ENCODE results near the gene CDKN2D. TPM values are rescaled to one million over a fixed set of nuclear protein-coding genes. Genes with fewer than 3 reads are reported as not detected.
"Not testable (repeated sequence)": the region's sequence is repeated elsewhere in the genome, so short reads cannot be mapped to it uniquely, and the experiment has no call there.

The CDKN2D gene
- total RNA-seq, 1 experiment from 2014 or later = 15.6 TPM

- no peak for DNase-seq (ENCODE audit: low spot score)
- in situ Hi-C loops (cut with HindIII; ENCODE audit: low sequenced_read_pairs) = no loop called here
Measured at GRCh38 chr19:10554760-10555609, 13.8 kb downstream of the CDKN2D start.

GRCh38 chr19:10553943-10554381, 14.8 kb downstream of the CDKN2D start:
- DNase-seq (ENCODE audit: low spot score) = no peak
- in situ Hi-C loops (cut with HindIII; ENCODE audit: low sequenced_read_pairs) = no loop called here

DNA sequence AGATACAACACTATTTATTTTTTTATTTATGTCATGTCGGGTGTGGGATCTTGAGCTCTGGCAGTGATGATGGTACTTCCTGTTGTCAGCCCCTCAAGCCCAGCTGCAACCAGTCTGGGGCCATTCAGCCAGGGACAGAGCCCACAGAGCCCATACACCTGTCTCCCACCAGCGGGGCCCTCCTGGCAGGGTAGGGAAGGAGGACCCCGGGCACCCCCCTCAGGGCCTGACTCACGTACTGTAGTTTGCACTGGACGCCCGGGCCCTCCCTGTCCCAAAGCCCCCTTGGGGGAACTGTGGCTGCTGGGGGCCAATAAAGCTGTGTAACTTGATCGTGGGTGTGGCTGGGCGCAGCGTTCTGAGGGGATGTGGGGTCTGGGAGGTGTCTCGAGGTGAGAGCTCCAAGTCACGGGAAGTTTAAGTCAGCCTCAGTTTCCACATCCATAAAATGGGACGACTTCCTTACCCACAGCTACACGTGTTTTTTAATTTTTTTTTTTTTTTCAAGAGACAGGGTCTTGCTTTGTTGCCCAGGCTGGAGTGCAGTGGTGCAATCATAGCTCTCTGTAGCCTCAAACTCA, 15.6 kb downstream of the CDKN2D start:
- DNase-seq (ENCODE audit: low spot score) = no peak
- in situ Hi-C loops (cut with HindIII; ENCODE audit: low sequenced_read_pairs) = no loop called here

DNA sequence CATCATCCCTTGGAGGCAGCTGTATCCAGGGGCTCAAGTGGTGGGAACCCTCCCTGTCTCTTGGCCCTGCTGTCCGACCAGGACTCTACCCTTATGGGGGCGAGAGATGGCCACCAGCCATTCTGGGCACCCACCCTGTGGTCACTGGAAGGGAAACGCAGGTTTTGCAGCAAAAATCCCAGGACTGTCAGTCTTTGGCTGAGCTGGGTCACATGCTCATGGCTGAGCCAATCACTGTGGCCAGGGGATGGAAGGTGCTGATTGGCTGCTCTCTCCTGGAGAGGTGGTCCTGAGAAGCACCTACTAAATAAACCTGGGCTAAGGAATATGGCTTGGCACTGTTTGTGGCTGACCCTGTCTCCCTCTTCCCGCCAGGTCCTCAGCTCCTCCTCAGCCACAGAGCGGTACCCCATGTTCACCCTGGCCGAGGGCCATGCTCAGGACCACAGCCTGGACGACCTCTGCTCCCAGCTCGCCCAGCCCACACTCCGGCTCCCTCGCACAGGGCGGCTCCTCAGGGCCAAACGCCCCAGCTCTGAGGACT, 16.2 kb downstream of the CDKN2D start:
- no peak for DNase-seq (ENCODE audit: low spot score)
- in situ Hi-C loops (cut with HindIII; ENCODE audit: low sequenced_read_pairs) = no loop called here

GRCh38 chr19:10551698-10552301, 17.0 kb downstream of the CDKN2D start:
- in situ Hi-C loops (cut with HindIII; ENCODE audit: low sequenced_read_pairs) = no loop called here

GRCh38 chr19:10551006-10551405, 17.8 kb downstream of the CDKN2D start:
- in situ Hi-C loops (cut with HindIII; ENCODE audit: low sequenced_read_pairs); DNase-seq (ENCODE audit: low spot score): not testable (repeated sequence)

More at GRCh38 chr19:10551698-10552301, 17.0 kb downstream of the CDKN2D start:
- DNase-seq (ENCODE audit: low spot score) = no peak

GRCh38 chr19:10550336-10550735, 18.4 kb downstream of the CDKN2D start:
- DNase-seq (ENCODE audit: low spot score) = no peak
- in situ Hi-C loops (cut with HindIII; ENCODE audit: low sequenced_read_pairs) = no loop called here

DNA sequence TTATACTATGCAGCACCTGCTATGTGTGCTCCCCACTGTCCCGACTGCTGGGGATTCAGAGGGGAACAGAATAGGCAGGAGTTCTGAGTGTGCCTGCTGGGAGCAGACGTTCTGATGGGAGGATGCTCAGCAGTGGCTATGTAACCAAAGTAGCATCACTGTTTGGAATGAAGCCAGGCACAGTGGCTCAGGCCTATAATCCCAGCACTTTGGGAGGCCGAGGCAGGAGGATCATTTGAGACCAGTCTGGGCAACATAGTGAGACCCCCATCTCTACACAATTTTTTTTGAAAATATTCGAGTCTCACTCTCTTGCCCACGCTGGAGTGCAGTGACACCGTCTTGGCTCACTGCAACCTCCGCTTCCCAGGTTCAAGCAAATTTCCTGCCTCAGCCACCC, 19.0 kb downstream of the CDKN2D start:
- no peak for DNase-seq (ENCODE audit: low spot score)
- in situ Hi-C loops (cut with HindIII; ENCODE audit: low sequenced_read_pairs) = no loop called here

- in situ Hi-C loops (cut with HindIII; ENCODE audit: low sequenced_read_pairs) = no loop called here
- no peak for DNase-seq (ENCODE audit: low spot score)
Measured at GRCh38 chr19:10548746-10549276, 20.0 kb downstream of the CDKN2D start.

- in situ Hi-C loops (cut with HindIII; ENCODE audit: low sequenced_read_pairs) = no loop called here
- no peak for DNase-seq (ENCODE audit: low spot score)
Measured at GRCh38 chr19:10546817-10547216, 22.0 kb downstream of the CDKN2D start.

DNA sequence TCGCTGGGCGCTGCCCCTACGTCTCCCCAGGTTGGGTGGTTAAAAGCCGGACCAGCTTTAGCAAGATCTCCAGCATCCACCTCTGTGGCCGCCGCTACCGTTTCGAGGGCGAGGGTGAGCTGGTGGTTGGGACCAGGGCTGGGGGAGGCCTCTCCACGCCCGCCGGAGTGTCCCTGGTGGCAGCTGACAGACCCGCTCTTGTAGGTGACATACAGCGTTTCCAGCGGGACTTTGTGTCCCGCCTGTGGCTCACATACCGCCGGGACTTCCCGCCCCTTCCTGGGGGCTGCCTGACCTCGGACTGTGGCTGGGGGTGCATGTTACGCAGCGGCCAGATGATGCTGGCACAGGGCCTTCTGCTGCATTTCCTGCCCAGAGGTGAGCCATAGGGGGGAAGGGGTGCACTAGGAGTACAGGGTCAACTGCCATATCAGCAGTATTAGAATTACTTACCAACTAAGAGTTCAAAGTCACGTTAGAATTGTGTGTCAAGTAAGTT, 24.0 kb downstream of the CDKN2D start:
- in situ Hi-C loops (cut with HindIII; ENCODE audit: low sequenced_read_pairs) = no loop called here

DNA sequence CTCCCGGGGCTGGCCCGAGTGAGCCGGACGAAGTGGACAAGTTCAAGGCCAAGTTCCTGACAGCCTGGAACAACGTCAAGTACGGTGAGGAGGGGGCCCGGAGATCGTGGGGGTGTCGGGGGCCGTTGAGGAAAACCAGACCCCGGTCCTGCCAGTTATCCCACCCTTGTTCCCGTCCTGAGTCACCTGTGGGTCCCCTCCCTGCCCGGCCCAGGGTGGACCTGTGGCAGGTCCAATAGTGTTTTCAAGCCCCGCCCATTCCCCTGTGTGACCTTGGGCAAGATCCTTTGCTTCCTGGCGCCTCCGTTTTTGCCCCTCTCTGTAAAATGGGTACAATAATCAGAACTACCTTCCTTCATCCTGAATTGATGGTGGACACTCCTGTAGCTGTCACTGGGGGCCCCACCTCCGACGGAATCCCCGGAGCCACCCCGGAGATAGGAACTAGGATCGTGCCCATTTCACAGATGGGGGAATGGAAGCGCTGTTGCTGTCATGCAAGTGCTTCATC, 24.5 kb downstream of the CDKN2D start:
- DNase-seq (ENCODE audit: low spot score) = no peak
- in situ Hi-C loops (cut with HindIII; ENCODE audit: low sequenced_read_pairs) = no loop called here

More for the DNA sequence above, 24.0 kb downstream of the CDKN2D start:
- no peak for DNase-seq (ENCODE audit: low spot score)

- DNase-seq (ENCODE audit: low spot score) = peak; percentile 76
Measured at GRCh38 chr19:10543420-10544241, 25.1 kb downstream of the CDKN2D start, which contains the start of gene ATG4D. Gene ATG4D (plus strand): TSS chr19:10543904. CDS start chr19:10544091, 187 bp downstream.

GRCh38 chr19:10543059-10543419, 25.7 kb downstream of the CDKN2D start:
- in situ Hi-C loops (cut with HindIII; ENCODE audit: low sequenced_read_pairs) = no loop called here

More at GRCh38 chr19:10543420-10544241, 25.1 kb downstream of the CDKN2D start, which contains the start of gene ATG4D:
- in situ Hi-C loops (cut with HindIII; ENCODE audit: low sequenced_read_pairs) = no loop called here

DNA sequence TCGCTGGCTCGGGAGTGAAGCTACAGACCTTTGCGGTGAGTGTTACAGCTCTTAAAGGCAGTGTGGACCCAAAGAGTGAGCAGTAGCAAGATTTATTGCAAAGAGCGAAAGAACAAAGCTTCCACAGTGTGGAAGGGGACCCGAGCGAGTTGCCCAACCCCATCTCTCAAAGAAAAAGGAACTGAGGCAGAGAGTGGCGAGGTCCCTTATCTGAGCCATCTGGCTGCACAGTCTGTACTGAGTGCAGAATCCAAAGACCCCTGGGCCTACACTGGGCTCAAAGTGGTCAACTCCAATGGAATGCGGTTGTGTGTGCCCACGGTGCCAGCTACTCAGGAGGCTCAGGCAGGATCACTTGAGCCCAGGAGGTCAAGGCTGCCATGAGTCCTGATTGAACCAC, 29.8 kb downstream of the CDKN2D start:
- DNase-seq (ENCODE audit: low spot score); in situ Hi-C loops (cut with HindIII; ENCODE audit: low sequenced_read_pairs): not testable (repeated sequence)

More at GRCh38 chr19:10543059-10543419, 25.7 kb downstream of the CDKN2D start:
- no peak for DNase-seq (ENCODE audit: low spot score)

DNA sequence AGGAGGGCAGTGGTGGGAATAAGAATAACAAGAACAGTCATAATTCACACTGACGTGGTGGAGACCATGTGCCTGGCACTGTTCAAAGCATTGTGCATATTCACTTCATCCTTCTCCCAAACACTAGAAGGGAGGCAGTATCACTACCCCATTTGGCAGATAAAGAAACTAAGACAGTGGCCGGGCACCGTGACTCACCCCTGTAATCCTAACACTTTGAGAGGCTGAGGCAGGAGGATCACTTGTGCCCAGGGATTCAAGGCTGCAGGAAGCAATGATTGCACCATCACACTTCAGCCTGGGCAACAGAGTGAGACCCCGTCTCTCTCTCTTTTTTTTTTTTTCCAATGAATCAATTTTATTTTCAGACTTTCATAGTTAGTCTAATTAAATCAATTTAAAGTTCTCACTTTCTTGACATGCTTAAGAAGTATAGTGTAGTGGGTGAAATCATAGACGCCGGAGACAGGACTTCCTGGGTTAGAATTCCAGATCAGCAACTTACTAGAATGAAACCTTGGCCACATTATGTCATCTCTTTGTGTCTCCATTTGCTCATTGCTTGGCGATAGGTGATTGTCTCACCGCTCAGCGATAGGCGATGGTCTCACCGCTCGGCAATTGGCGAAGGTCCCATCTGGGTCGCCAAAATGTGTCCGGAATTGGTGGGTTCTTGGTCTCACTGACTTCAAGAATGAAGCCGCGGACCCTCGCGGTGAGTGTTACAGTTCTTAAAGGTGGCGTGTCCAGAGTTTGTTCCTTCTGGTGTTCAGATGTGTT, 30.4 kb downstream of the CDKN2D start:
- in situ Hi-C loops (cut with HindIII; ENCODE audit: low sequenced_read_pairs) = no loop called here
- no peak for DNase-seq (ENCODE audit: low spot score)

DNA sequence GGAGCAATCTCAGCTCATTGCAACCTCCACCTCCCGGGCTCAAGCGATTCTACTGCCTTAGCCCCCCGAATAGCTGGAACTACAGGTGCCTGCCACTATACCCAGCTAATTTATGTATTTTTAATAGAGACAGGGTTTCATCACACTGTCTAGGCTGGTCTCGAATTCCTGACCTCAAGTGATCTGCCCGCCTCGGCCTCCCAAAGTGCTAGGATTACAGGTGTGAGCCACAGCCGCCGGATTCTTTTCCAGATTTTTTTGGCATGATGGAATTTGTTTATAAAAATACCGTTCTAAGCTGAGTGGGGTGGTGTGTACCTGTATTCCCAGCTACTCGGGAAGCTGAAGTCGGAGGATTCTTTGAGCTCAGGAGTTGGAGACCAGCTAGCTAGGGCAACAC, 31.1 kb downstream of the CDKN2D start:
- no peak for DNase-seq (ENCODE audit: low spot score)
- in situ Hi-C loops (cut with HindIII; ENCODE audit: low sequenced_read_pairs) = no loop called here

DNA sequence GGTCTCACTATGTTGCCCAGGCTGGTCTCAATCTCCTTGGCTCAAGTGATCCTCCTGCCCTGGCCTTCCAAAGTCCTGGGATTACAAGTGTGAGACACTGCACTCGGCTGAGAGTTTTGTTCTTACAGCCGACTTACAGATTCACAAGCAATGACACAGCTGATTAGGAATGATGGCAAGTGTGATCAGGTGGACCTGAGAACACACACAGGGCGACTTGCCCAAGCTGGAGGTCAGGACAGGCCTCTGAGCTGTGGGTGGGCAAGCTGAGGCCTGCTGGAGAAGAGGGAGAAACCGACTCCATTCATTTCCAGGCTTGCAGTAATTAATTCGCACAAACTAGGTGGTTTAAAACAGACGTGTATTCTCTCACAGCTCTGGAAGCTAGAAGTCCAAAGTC, 33.2 kb downstream of the CDKN2D start:
- in situ Hi-C loops (cut with HindIII; ENCODE audit: low sequenced_read_pairs) = no loop called here
- no peak for DNase-seq (ENCODE audit: low spot score)

All from G401 (cell line).